T-helper 1 cell (primary cell): ENCODE measurements around the gene FBXL13.
"Not testable (repeated sequence)": the region's sequence is repeated elsewhere in the genome, so short reads cannot be mapped to it uniquely, and the experiment has no call there.

Source experiments
- DNase-seq, 5 donors: peaks; one replicate each; pipeline ENCODE4 v3.0.0-alpha.2; 2012 to 2020

Gene FBXL13

DNA sequence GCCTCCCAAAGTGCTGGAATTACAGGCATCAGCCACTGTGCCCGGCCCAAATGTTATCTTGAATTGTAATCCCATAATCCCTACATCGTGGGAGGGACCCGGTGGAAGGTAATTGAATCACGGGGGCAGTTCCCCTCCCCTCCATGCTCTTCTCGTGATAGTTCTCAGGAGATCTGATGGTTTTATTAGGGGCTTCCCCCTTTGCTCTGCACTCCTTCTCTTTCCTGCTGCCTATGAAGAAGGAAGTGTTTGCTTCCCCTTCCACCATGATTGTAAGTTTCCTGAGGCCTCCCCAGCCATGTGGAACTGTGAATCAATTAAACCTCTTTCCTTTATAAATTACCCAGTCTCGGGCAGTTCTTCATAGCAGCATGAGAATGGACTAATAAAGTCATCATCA is 3.6 kb upstream of the FBXL13 start:
- not testable (repeated sequence) for DNase-seq

DNA sequence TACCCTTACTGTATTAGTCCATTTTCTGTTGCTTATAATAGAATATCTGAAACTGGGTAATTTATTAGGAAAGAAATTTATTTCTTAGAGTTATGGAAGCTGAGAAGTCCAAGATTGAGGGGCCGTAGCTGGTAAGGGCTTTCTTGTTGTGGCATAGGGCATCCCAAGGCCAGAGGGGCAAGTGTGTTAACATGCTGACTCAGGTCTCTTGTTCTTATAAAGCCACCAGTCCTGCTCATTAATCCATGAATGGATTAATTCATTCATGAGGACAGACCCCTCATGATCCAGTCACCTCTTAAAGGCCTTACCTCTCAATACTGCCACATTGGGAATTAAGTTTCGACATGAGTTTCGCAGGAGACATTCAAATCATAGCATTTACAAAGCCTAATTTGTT is 2.7 kb upstream of the FBXL13 start:
- no peak for DNase-seq

DNA sequence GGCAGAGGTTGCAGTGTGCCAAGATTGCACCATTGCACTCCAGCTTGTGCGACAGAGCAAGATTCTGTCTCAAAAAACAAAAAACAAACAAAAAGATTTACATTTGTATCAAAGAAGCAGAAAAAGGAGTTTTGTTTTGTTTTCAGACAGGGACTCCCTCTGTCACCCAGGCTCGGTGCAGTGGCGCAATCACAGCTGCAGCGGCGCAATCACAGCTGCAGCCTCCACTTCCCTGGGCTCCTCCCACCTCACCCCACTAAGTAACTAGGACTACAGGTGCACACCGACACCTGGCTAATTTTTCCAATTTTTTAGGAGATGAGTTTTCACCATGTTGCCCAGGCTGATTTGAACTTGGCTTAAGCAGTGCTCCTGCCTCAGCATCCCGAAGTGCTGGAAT is 2.2 kb upstream of the FBXL13 start:
- no peak for DNase-seq

DNA sequence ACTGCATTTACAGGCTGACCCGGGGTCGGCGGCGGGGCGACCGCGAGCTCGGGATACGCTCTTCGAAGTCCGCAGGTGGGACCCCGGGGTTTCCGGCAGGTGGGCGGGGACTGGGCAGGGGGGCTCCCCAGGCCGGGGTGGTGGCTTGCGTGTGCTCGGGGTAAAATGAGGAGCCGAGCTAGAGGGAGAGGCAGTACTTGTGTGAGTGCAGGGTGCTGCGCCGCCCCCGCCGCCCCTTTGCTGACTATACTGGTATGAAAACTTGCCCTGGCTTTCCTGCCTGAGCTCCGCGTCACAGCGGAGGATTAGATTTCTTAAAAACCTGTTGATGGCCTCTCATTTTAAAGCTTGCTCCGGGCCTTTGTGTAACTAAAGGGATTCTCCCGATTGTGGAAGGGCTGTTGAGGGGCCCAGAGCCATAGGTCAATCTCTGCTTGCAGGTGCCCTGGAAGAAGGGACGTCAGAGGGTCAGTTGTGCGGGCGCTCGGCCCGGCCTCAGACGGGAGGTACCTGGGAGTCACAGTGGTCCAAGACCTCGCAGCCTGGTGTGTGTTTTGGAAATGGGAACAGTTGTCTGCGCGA is 832 bp upstream of the FBXL13 start:
- DNase-seq, result peak; percentile 42 to 63 (median 53)

DNA sequence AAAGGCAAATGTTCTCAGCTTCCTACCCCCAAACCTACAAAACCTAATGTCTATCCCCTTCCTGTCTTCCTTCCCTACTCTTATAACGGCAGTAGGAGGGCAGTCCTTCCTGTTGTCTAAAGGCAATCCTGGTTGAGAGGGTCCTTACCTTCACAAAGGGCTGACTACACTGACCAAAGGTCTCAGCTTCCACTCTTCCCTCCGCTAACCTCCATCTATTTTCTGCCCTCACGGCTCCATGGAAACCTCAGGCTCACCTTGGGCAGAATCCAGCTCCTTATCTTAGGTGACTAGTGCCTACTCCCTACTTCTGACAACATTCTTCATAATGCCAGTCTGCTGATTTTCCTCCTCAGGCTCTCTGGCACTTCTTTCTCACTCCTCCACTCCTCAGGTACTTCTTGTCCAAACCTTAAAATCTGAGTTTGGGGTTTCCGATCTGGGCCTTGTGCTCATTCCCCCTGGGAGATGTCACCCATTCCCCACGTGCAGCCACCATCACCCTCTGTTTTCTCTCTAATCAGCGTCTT is 542 bp downstream of the FBXL13 start:
- DNase-seq, result no peak

DNA sequence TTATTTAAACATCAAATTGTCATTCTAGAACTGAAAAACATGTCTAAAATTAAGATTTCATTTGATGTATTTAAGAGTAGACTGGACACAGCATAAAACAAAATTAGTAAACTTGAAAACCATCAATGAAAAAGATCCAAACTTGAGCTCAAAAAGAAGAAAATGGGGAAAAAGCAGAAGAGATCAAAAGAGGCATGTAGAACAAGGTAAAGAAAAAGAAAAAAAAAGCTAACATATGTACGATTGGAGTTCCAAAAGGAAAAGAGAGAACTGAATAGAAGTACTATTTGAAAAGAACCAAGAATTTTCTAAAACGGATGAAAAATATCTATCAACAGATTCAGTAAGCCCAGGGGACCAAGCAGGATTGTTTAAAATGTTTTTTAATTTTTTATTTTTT is 3.6 kb downstream of the FBXL13 start:
- DNase-seq, result no peak

DNA sequence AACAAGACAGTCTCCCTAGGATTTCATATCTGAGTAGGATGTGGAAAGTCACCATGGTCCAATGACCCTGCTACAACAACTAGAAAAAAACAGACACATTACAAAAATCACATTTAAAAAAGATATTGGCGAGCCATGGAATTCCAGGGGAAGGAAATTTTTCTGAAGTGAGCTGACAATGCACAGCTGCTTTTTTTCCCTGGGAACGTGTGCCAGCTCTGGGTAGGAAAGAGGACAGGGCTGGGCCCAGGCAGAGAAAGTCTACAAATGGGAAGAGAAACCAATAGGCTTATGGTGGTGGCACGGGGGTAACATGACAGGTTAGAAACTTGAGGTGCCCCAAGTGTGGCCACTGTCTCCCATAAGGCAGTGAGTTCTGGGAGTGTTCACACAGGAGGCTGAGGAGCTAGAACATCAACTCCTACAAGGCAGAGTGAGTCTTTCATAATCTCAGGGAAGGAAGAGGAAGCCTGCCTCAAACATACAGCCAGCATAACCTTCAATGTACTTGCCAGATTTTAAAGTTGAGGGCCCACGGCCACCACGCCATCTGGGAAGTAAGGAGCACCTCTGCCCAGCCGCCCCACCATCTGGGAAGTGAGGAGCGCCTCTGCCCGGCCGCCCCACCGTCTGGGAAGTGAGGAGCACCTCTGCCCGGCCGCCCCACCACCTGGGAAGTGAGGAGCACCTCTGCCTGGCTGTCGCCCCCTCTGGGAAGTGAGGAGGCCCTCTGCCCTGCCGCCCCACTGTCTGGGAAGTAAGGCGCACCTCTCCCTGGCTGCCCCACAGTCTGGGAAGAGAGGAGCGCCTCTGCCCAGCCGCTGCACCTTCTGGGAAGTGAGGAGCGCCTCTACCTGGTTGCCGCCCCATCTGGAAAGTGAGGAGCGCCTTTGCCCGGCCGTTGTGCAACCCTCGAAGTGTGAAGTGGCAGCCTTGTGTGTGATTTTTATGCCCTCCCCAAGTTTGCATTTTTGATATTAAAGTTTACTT is 5.9 kb downstream of the FBXL13 start:
- no peak for DNase-seq

DNA sequence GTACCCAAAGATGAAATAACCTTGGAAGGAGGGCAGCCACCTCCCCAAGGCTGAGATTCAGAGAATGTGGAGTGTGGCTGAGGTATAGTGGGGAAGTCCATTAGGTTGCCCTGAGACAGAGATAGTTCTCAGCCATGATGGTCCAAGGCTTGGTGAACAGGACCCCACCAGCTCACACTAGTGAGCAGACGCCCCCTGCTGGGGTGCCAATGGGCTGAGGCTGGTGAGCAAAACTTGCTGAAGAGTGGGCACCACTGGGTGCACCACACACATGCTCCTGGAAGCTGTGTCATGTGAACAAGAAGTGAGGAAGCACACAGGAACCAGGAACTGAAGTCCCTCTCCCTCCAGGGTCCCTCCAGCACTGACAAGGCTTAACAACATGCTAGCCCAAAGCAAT is 8.9 kb downstream of the FBXL13 start:
- peak in 3 of 5 donors; percentile 14 to 35 (median 17) for DNase-seq

DNA sequence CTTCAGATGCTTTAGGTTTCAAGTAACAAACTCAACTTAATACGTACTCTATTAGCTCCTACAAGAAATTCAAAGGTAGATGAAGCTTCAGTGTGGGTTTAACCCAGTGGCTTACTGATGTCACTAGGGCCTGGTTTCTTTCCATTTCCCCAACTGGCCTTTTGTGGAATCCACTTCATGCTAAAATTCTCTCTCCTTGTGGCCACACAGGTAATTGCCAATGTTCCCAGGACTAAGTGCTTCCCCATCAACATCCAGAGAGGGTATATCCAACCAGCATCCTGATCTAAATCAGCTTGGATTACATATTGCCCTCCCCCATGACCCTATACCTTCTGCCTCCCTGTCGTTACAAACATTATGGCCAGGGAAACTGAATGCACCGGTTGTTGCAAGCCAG is 10.7 kb downstream of the FBXL13 start:
- no peak for DNase-seq

DNA sequence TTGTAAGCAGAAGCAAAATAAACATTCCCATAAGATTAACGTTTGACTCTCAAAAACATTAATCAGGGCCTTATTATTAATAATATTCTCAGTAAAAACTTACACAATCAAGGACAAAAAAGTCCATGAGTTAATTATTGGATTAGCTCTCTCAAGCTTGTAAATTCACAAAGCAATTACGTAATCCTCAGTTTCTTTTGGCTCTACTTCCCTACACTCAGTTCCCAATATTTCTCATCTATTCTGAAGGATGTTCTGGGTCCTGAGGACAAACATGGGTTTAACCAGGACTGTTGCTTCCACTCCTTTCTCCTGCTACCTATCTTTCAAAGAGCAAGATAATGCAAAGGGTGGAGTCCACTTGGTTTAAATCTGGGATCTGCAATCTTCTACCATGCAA is 15.1 kb downstream of the FBXL13 start:
- DNase-seq, result no peak

DNA sequence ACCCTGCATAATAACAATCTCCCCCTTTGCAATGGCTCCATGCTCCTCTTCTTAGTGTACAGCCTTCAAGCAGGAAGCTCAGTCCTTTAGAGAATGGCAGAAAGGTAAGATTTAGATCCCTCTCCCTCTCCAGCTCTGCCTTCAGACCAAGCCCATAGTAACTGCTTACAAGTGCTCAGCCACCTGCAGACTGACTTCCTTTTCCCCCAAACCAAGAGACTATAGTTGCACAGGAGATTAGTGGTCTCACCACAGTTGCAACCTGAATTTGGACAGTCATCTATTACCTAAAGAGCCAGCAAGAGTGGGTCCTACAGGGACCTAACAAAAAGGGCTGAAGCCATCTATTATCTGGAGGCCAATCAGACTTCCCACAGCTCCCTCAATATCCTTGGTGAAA is 16.5 kb downstream of the FBXL13 start:
- DNase-seq, result no peak

DNA sequence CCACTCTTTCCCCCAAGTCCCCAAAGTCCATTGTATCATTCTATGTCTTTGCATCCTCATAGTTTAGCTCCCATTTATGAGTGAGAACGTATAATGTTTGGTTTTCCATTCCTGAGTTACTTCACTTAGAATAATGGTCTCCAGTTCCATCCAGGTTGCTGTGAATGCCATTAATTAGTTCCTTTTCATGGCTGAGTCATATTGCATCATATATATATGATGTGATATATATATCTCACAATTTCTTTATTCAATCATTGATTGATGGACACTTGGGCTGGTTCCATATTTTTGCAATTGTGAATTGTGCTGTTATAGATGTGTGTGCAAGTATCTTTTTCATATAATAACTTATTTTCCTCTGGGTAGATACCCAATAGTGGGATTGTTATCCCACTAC is 18.6 kb downstream of the FBXL13 start:
- not testable (repeated sequence) for DNase-seq

DNA sequence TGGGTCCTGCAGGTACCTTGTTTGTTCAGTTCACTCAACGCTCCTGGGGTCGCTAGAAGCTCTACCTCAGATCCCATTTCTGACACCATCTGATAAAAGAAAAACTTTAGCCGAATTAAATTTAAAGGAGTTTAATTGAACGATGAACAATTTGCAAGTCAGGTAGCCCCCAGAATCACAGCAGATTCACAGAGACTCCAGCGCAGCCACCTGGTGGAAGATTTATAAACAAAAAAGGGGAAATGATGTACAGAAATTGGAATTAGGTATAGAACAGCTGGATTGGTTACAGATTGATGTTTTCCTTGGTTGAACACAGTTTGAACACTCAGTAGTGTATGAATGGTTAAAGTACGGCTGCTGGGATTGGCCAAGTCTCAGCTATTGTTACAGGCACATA is 23.1 kb downstream of the FBXL13 start:
- DNase-seq, result no peak

DNA sequence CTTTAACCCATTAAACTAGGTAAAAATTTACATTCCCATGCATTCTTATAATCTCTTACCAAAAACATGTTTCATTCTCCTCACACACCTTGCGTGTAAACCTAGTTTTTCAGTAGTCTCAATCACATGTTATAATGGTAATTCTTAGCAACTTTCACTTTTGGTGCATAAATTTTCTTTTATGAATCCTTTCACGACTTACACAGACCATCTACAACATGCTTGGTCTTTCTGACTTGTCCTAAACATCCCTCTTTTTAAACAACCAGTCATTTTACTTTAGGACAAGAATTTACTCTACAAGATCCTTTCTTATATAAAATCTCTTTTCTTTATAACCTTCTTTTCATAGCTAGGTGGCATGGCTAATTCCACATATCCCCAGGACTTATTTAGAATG is 25.8 kb downstream of the FBXL13 start:
- DNase-seq, result no peak

DNA sequence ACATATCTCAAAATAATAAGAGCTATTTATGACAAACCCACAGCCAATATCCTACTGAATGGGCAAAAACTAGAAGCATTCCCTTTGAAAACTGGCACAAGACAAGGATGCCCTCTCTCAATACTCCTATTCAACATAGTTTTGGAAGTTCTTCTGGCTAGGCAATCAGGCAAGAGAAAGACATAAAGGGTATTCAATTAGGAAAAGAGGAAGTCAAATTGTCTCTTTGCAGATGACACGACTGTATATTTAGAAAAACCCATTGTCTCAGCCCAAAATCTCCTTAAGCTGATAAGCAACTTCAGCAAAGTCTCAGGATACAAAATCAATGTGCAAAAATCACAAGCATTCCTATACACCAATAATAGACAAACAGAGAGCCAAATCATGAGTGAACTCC is 32.8 kb downstream of the FBXL13 start:
- DNase-seq, result not testable (repeated sequence)

DNA sequence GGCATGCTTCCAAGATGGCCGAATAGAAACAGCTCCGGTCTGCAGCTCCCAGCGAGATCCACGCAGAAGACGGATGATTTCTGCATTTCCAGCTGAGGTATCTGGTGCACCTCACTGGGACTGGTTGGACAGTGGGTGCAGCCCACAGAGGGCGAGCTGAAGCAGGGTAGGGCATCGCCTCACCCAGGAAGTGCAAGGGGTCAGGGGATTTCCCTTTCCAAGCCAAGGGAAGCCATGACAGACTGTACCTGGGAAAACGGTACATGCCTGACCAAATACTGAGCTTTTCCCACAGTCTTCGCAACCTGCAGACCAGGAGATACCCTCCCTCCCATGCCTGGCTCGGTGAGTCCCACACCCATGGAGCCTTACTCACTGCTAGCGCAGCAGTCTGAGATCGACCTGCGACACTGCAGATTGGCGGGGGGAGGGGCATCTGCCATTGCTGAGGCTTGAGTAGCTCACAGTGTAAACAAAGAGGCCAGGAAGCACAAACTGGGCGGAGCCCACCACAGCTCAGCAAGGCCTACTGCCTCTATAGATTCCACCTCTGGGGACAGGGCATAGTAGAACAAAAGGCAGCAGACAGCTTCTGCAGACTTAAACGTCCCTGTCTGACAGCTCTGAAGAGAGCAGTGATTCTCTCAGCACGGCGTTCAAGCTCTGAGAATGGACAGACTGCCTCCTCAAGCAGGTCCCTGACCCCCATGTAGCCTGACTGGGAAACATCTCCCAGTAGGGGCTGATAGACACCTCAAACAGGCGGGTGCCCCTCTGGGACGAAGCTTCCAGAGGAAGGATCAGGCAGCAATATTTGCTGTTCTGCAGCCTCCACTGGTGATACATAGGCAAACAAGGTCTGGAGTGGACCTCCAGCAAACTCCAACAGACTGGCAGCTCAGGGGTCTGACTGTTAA is 36.5 kb downstream of the FBXL13 start:
- DNase-seq, result not testable (repeated sequence)

DNA sequence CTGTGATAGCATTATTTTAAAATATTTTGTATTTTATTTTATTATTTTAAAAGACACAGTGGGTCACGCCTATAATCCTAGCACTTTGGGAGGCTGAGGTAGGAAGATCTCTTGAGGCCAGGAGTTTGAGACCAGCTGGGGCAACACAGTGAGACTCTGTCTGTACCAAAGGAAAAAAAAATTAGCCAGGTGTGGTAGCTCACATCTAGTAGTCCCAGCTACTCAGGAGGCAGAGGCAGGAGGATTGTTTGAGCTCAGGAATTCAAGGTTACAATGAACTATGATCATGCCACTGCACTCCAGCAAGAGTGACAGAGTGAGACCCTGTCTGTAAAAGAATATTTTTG is 37.1 kb downstream of the FBXL13 start:
- DNase-seq, result no peak

DNA sequence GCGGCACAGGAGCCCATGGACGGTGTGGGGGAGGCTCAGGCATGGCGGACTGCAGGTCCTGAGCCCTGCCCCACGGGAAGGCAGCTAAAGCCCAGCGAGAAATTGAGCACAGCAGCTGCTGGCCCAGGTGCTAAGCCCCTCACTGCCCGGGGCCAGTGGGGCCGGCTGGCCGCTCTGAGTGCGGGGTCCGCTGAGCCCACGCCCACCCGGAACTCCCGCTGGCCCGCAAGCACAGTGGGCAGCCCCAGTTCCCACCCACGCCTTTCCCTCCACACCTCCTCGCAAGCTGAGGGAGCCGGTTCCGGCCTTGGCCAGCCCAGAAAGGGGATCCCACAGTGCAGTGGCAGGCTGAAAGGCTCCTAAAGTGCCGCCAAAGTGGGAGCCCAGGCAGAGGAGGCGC is 40.3 kb downstream of the FBXL13 start:
- not testable (repeated sequence) for DNase-seq

DNA sequence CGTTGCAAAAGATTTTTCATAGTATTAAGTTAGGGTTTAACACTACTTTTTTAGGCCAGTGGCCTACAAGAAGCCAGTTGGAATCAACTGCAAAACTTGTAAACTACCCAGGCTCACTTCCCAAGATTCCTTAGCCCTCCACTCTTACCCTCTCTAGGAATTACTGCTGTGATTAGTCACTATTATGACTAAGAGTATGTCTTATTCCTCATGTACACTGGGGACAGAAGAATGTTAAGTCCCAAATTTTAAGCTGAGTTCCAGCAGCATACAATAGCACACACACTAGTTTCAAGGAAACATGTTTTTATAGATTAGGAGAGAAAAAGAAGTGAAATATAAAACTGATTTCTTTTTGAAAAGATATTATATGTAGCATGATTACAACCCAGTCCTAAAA is 42.8 kb downstream of the FBXL13 start:
- DNase-seq, result no peak

DNA sequence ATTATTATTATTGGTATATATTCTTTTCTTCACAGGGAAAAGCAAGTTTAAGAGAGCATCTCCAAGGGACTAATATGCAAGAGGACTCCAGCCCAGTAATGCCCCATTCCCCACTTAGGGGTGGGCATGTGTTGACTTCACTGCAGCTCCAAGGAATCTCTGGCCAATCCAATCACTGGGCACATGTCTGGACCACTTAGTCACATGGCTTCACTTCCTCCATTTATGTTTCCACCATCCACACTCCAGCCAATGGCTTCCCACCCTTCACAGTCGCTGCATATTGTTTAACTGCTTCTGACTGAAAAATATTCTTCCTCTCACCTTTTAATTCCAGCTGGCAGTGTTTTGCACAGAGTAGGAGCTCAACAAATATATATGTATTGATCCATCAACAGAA is 43.6 kb downstream of the FBXL13 start:
- DNase-seq, result no peak

DNA sequence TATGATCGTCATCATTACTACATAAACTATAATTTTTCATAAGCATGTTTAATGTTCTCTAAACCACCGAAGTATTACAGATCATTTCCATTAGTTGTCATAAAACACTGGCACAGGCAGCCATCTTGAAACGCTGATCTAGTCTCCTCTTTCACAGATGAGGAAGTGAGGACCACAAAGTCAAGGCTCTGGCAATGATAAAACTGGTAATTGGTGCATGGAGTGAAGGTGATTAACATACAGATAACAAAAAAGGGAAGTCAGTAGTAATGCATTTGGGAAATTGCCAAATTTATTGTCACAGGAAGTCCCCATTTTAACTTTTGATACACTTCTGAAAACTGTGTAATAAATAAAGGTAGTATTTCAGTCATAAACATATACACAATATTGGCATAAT is 49.3 kb downstream of the FBXL13 start:
- no peak for DNase-seq

DNA sequence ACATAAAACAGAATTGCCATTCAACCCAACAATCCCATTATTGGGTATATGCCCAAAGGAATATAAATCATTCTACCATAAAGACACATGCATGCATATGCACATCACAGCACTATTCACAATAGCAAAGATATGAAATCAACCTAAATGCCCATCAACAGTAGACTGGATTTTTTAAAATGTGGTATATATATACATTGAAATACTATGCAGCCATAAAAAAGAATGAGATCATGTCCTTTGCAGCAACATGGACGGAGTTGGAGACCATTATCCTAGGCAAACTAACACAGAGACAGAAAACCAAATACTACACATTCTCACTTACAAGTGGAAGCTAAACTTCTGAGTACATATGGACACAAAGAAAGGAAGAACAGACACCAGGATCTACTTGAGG is 51.0 kb downstream of the FBXL13 start:
- not testable (repeated sequence) for DNase-seq

DNA sequence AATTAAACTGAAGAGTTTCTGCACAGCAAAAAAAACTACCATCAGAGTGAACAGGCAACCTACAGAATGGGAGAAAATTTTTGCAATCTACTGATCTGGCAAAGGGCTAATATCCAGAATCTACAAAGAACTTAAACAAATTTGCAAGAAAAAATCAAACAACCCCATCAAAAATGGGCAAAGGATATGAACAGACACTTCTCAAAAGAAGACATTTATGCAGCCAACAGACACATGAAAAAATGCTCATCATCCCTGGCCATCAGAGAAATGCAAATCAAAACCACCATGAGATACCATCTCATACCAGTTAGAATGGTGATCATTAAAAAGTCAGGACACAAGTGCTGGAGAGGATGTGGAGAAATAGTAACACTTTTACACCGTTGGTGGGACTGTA is 53.1 kb downstream of the FBXL13 start:
- not testable (repeated sequence) for DNase-seq
